HG02840 (cell line): ENCODE data around the gene SLC6A7.

Source experiments
- ATAC-seq: cut with Tn5 transposase; IDR thresholded peaks from one replicate; pipeline ENCODE4 v1.9.1; 2021; ENCODE audit warnings: mild to moderate bottlenecking, moderate library complexity, moderate number of reproducible peaks; ENCODE audit not compliant: unreplicated experiment, low FRiP score

The SLC6A7 gene

DNA sequence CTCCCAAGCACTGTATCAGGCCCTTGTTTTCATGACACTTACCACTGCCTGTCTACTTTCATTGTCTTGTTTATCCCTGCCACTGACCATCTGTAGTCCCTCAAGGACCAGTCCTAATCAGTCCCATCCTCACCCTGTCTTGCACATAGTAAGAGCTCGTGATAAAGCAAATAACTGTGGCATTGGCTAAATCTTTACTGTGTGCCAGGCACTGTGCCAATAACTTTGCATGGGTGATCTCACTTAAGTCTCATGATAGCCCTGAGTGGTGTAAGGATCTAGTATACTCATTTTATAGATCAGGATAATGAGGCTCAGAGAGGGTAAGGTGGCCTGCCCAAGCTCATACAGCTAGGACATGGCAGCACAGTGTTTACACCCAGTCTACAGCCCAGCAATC is 17.7 kb upstream of the SLC6A7 start:
- ATAC-seq = no peak

DNA sequence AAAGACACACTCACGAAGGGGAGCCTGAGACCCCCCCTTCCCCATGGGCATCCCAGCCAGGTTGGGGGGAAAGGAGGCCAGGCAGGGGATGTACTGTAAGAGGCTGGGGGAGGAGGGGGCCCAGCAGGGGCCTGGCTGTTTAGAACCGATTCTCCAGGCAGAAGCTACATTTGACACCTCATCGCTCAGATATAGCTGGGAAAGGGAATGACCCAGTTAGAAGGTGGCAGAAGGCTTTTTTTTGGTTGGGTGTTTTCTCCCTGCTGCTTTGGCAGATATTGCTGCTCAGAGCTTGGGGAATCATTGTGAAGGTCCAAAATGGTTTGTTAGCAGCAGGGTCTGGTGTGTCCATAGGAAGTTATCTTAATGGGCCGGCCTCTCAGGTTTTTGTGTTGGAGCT is 17.3 kb upstream of the SLC6A7 start:
- ATAC-seq = no peak

DNA sequence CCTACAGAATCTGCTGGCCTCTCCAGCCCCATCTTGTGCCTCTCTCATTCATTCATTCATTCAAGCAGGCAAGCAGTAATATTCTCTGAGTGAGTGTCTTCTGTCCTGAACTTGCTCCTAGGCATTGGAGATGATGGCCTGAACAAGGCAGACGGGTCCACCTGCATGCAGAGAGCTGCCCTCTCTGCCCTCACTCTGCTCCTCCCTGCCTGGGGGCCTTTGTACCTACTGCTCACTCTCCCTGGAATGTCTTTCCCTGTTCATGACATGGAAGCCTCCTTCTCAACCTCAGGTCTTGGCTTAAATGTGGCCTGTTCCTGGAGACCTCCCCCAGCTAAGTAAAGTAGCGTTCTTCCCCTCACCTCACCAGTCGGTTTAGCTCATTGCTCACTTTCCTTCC is 16.7 kb upstream of the SLC6A7 start:
- no peak for ATAC-seq

DNA sequence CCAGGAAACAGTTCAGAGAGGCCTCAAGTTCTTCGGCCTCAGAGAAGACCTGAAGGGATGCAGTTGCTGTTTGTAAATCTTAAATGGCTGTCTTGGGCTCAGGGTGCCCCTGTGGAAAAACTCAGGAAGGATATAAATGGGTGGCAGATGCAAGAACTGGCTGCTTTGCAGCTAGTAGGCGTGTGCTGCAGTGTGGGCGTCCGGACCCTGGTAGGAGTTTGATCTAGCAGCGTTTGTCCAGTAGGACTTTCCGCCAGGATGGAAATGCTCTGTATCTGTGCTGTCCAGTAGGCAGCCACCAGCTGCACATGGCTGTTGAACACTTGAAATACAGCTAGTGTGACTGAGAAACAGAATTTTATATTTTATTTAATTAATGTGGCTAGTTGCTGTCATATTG is 15.6 kb upstream of the SLC6A7 start:
- ATAC-seq = no peak

DNA sequence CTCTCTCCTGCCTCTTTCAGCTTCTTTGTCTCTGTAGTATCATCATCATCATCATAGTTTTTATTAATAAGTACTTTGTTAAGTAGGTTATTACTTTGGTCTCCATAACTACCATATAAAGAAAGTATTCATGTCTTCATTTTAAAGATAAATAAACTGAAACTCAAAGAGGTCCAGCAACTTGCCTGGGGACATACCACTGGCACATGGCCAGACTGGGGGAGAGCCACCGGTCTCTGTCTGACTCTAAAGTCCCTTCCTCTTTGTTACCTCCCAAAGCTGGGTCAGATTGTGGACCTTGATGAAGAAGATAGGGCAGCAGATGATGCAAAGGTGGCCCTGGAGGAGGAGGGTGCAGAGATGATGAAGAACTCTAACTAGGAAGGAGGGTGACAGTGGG is 14.8 kb upstream of the SLC6A7 start:
- ATAC-seq = no peak

- no peak for ATAC-seq
These were observed 14.3 kb upstream of the SLC6A7 start for GRCh38 chr5:150175536-150175935.

DNA sequence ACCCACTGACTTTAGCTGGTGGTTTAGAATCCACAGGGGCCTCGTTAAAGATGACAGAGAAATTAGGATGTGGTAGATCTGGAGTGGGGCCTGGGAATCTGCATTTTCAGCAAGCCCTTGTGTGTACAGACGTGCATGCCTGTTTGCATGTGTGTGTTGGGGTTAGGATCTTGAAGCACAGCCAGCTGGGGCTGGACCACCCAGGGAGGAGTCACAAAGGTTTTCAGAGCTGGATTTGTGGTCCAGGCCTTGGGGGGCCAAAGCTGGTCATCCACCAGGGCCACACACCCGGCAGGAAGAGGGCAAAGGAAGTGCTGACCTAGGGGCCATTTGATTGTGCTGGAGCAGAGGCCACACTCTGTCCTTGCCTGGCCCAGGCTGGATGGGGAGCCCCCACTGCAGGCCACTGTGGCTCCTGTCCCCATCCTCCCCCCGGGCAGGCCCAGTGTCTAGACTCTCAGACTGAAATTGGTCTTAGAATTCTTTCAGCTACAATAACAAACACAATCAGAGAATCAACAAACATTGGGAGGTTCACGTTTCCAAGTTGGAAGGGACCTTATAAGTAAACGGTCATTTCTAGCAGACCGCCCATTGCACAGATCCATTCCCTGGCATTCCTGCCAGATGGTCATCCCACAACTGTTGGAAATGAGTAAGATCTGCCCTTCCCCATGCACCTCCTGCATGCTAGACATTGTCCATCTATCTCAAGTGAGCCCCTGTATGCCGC is 13.0 kb upstream of the SLC6A7 start:
- ATAC-seq = no peak

- no peak for ATAC-seq
These were observed 12.1 kb upstream of the SLC6A7 start for GRCh38 chr5:150177721-150178120.

DNA sequence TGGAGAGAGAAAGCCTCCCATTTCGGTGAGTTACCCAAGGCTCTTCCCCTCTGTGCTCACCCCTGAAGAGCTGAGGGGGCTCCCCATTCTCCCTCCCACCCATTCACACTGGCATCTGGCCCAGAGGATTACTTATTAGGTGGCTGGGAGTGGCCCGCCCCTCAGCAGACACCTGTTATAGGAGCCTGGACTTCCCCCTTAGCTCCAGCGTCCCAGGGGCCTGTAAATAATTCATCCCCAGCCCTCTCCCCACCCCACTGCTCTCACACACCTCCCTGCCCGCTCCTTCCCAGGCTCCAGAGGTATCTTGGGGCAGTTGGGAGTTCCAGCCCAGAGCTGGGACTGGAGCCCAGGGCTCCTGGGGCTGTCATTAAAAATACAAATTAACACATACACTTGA is 11.6 kb upstream of the SLC6A7 start:
- ATAC-seq = no peak

- ATAC-seq = no peak
These were observed 10.7 kb upstream of the SLC6A7 start for GRCh38 chr5:150179019-150179620.

- ATAC-seq = no peak
These were observed 9.4 kb upstream of the SLC6A7 start for GRCh38 chr5:150180241-150181026.

- ATAC-seq = no peak
These were observed 8.8 kb upstream of the SLC6A7 start for GRCh38 chr5:150181027-150181426.

GRCh38 chr5:150181766-150182545 is 7.9 kb upstream of the SLC6A7 start:
- ATAC-seq = no peak

DNA sequence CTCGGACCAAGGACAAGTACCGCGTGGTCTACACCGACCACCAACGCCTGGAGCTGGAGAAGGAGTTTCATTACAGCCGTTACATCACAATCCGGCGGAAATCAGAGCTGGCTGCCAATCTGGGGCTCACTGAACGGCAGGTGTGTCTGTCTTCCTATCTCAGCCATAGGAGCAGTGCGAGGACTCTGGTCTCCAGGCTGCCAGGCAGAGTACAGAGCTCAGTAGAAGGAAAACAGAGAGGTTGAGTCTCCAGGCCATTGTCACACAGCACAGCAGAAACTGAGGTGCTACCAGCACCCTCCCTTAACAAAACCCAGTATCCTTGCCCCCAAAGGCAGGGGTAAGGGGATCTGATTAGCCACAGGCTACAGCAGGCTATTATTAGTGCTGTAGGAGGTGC is 7.1 kb upstream of the SLC6A7 start:
- no peak for ATAC-seq

- ATAC-seq = no peak
These were observed 6.4 kb upstream of the SLC6A7 start for GRCh38 chr5:150183436-150183835.

DNA sequence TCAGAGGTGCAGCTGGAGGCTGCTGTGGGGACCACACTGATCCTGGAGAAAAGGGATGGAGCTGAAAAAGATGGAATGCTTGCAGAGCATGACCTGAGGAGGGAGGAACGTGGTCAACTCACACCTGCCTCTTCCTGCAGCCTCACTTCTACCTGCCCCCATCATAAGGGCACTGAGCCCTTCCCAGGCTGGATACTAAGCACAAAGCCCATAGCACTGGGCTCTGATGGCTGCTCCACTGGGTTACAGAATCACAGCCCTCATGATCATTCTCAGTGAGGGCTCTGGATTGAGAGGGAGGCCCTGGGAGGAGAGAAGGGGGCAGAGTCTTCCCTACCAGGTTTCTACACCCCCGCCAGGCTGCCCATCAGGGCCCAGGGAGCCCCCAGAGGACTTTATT is 5.9 kb upstream of the SLC6A7 start:
- ATAC-seq = no peak

DNA sequence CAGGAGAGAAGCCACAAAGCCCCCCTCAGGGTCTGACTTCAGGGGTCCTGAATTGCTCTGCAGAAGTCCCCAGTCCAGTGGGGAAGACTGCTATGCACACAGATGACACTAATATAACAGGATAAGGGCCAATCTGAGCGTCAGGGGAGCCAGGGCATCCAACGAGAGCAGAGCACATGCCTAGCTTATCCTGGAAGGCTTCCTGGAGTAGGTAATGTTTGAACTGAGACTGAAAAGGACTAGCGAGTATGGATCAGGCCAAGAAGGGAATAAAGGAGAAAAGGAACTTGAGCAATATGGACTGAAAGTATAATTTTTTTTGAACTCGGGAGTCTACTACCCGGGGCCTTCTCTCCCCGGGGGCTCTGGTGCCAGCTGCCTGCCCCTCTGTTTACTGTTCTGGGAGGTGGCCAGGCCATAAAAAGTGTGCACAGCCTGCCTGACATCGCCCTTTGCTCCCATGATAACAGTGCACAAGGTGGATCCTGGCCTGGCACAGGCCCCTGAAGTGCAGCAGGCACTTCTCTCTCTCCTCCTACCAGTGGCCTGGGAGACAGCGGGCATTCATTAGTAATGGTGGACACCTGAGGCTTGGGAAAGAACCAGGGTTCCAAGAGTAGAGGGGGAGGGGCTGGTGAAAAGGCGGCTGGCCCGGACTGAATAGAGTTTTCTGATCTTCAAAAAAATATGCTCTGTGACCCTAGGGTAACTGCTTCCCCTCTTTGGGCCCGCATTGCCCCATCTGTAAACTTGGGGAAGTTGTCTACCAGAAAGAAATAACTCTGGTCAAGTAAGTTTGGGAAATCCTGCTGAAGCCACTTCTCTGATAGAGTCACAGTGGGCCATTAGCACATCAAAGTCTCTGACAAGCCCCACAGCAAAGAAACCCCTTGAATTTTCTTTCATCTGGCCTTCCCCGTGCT is 4.6 kb upstream of the SLC6A7 start:
- no peak for ATAC-seq

DNA sequence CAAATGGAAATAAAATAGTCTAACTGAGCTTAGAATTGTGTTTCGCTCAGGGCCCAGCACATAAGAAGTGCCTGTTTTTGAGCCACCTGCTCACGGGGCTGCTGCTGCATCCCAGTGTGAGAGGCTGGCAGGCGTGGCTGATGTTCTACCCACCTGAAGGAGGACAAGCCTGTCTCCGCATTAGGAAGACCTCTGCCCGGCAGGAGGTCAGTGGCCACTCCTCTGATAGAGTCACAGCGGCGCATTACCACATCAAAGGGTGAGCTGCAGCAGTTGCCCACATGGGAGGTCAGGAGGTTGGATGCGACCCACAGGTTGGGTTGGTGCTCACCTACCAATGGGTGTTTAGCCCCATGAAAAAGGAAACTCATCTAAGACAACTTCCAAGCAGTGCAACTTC is 3.7 kb upstream of the SLC6A7 start:
- ATAC-seq = no peak

- no peak for ATAC-seq
These were observed 3.0 kb upstream of the SLC6A7 start for GRCh38 chr5:150186897-150187296.
